ENCODE data around the gene MBNL1.

MBNL1 gene

GRCh38 chr3:152277198-152277597 lies 8.5 kb downstream of the MBNL1 start:
- DNase-seq, result no peak

- no peak for DNase-seq
Measured at GRCh38 chr3:152278756-152279427, 10.2 kb downstream of the MBNL1 start.

GRCh38 chr3:152279479-152279878 lies 10.8 kb downstream of the MBNL1 start:
- DNase-seq, result no peak

GRCh38 chr3:152280539-152280938 lies 11.8 kb downstream of the MBNL1 start:
- DNase-seq, result no peak

GRCh38 chr3:152281133-152281713 lies 12.5 kb downstream of the MBNL1 start:
- no peak for DNase-seq

GRCh38 chr3:152282813-152283212 lies 14.1 kb downstream of the MBNL1 start:
- DNase-seq, result no peak

- DNase-seq, result no peak
Measured at GRCh38 chr3:152283492-152284381, 15.0 kb downstream of the MBNL1 start.

GRCh38 chr3:152284906-152285305 lies 16.2 kb downstream of the MBNL1 start:
- DNase-seq, result no peak

- no peak for DNase-seq
Measured at GRCh38 chr3:152285509-152285908, 16.8 kb downstream of the MBNL1 start.

GRCh38 chr3:152287898-152288576 lies 19.3 kb downstream of the MBNL1 start:
- DNase-seq, result no peak

GRCh38 chr3:152288681-152289080 lies 20.0 kb downstream of the MBNL1 start:
- no peak for DNase-seq

GRCh38 chr3:152289708-152290107 lies 21.0 kb downstream of the MBNL1 start:
- DNase-seq, result no peak

GRCh38 chr3:152290374-152290773 lies 21.6 kb downstream of the MBNL1 start:
- no peak for DNase-seq

GRCh38 chr3:152291238-152291637 lies 22.5 kb downstream of the MBNL1 start:
- DNase-seq, result no peak

GRCh38 chr3:152291649-152292066 lies 22.9 kb downstream of the MBNL1 start:
- DNase-seq, result no peak

- DNase-seq, result no peak
Measured at GRCh38 chr3:152292366-152292765, 23.6 kb downstream of the MBNL1 start.

- DNase-seq, result no peak
Measured at GRCh38 chr3:152293347-152294006, 24.7 kb downstream of the MBNL1 start.

GRCh38 chr3:152295344-152295743 lies 26.6 kb downstream of the MBNL1 start:
- no peak for DNase-seq

- no peak for DNase-seq
Measured at GRCh38 chr3:152295806-152296205, 27.1 kb downstream of the MBNL1 start.

GRCh38 chr3:152296382-152296781 lies 27.7 kb downstream of the MBNL1 start:
- DNase-seq, result no peak

GRCh38 chr3:152296971-152297370 lies 28.2 kb downstream of the MBNL1 start:
- no peak for DNase-seq

GRCh38 chr3:152298393-152299248 lies 29.9 kb downstream of the MBNL1 start:
- no peak for DNase-seq
